ENCODE results near the gene IFI6. TPM values are rescaled to one million over a fixed set of nuclear protein-coding genes. Genes with fewer than 3 reads are reported as not detected.

IFI6 gene
- polyA plus RNA-seq, 1 donor (not counting 4 experiments of a cell fraction or from before 2014, with no cell fraction given): 618 TPM

GRCh38 chr1:27623327-27624212, 48.4 kb downstream of the IFI6 start:
- no peaks in the 10 kb centered on the region for H3K27me3 ChIP-seq (ENCODE audit: control insufficient read depth, extremely low read depth, insufficient read depth, low read length)
- no peak overlapping the region for H3K27ac ChIP-seq (ENCODE audit: control insufficient read depth, insufficient read depth, low read length)
- H3K4me1 ChIP-seq (ENCODE audit: control insufficient read depth, extremely low read depth, insufficient read depth, low read length): peaks cover 10% of the 10 kb centered on the region
- dilution Hi-C loops (cut with MboI; ENCODE audit: extremely low pct_ligation_motif_present, low sequenced_read_pairs): no loop called here
- no peaks in the 10 kb centered on the region for H3K79me2 ChIP-seq (ENCODE audit: control insufficient read depth, insufficient read depth, low read length)
- FAIRE-seq (no peak), DNase-seq (ENCODE audit: low read depth, low spot score) (no peak)
- no peaks in the 10 kb centered on the region for H3K9me1 ChIP-seq (ENCODE audit: control insufficient read depth, extremely low read depth, insufficient read depth, low read length)
- H3K36me3 ChIP-seq (ENCODE audit: control insufficient read depth in 2 of 2, extremely low read depth in 1 of 2, insufficient read depth in 2 of 2, low read length in 2 of 2): no peaks in the 10 kb centered on the region
- no peak for TF ChIP-seq EZH2 (IDR thresholded peaks at IDR 0.05; ENCODE audit: low read length)
- no peak overlapping the region for H3K4me2 ChIP-seq (ENCODE audit: control insufficient read depth, extremely low read depth, insufficient read depth, low read depth, low read length)
- H3K9me3 ChIP-seq (ENCODE audit: control insufficient read depth, low read depth, low read length): no peaks in the 10 kb centered on the region
- H3K9ac ChIP-seq (ENCODE audit: control insufficient read depth, extremely low read depth, insufficient read depth, low read length): no peak overlapping the region
- H2AFZ ChIP-seq (ENCODE audit: control insufficient read depth, low read length): no peak overlapping the region
- H4K20me1 ChIP-seq (ENCODE audit: control insufficient read depth, extremely low read depth, insufficient read depth, low read length): no peaks in the 10 kb centered on the region
- H3K4me3 ChIP-seq (ENCODE audit: control insufficient read depth in 2 of 3, extremely low read depth in 1 of 3, insufficient read depth in 2 of 3, low read depth in 1 of 3, low read length in 3 of 3): no peak overlapping the region

GRCh38 chr1:27622828-27623227, 49.2 kb downstream of the IFI6 start:
- no peak overlapping the region for H3K27ac ChIP-seq (ENCODE audit: control insufficient read depth, insufficient read depth, low read length)
- H3K79me2 ChIP-seq (ENCODE audit: control insufficient read depth, insufficient read depth, low read length): no peaks in the 10 kb centered on the region
- H3K27me3 ChIP-seq (ENCODE audit: control insufficient read depth, extremely low read depth, insufficient read depth, low read length): no peaks in the 10 kb centered on the region
- no peak overlapping the region for H3K4me2 ChIP-seq (ENCODE audit: control insufficient read depth, extremely low read depth, insufficient read depth, low read depth, low read length)
- no peak for TF ChIP-seq CTCF (optimal IDR thresholded peaks at IDR 0.05 in 1 of 3, IDR thresholded peaks at IDR 0.05 in 1 of 3, conservative IDR thresholded peaks at IDR 0.05 in 1 of 3; ENCODE audit: extremely low read depth in 1 of 3, insufficient read depth in 2 of 3, low read length in 3 of 3)
- no peak for TF ChIP-seq EZH2 (IDR thresholded peaks at IDR 0.05; ENCODE audit: low read length)
- no peak overlapping the region for H3K9ac ChIP-seq (ENCODE audit: control insufficient read depth, extremely low read depth, insufficient read depth, low read length)
- H3K4me3 ChIP-seq (ENCODE audit: control insufficient read depth in 2 of 3, extremely low read depth in 1 of 3, insufficient read depth in 2 of 3, low read depth in 1 of 3, low read length in 3 of 3): no peak overlapping the region
- dilution Hi-C loops (cut with MboI; ENCODE audit: extremely low pct_ligation_motif_present, low sequenced_read_pairs): no loop called here
- FAIRE-seq: no peak
- H3K36me3 ChIP-seq (ENCODE audit: control insufficient read depth in 2 of 2, extremely low read depth in 1 of 2, insufficient read depth in 2 of 2, low read length in 2 of 2): no peaks in the 10 kb centered on the region
- H4K20me1 ChIP-seq (ENCODE audit: control insufficient read depth, extremely low read depth, insufficient read depth, low read length): no peaks in the 10 kb centered on the region
- no peak for DNase-seq (ENCODE audit: low read depth, low spot score)
- H3K9me3 ChIP-seq (ENCODE audit: control insufficient read depth, low read depth, low read length): no peaks in the 10 kb centered on the region
- H2AFZ ChIP-seq (ENCODE audit: control insufficient read depth, low read length): no peak overlapping the region
- no peaks in the 10 kb centered on the region for H3K9me1 ChIP-seq (ENCODE audit: control insufficient read depth, extremely low read depth, insufficient read depth, low read length)
- H3K4me1 ChIP-seq (ENCODE audit: control insufficient read depth, extremely low read depth, insufficient read depth, low read length): peaks cover 10% of the 10 kb centered on the region
